Testis (tissue), 3 donors: ENCODE measurements around the gene TNFRSF8. TPM values are rescaled to one million over a fixed set of nuclear protein-coding genes. Genes with fewer than 3 reads are reported as not detected.

ENCODE experiments used
- DNase-seq: peaks from one replicate; pipeline ENCODE4 v3.0.0-alpha.2; 2019
- H3K27ac ChIP-seq, 2 donors: fragments of 200-600 bp; sonication (generic); one replicate each; pipeline ENCODE4 v1.5.1; 2019
- H3K27me3 ChIP-seq: fragments of 200-600 bp; sonication (generic); one replicate; pipeline ENCODE4 v1.5.1; 2019
- H3K36me3 ChIP-seq: fragments of 200-600 bp; sonication (generic); one replicate; pipeline ENCODE4 v1.5.1; 2017; ENCODE audit warnings: low read depth; ENCODE audit errors: missing control alignments
- H3K4me1 ChIP-seq: fragments of 200-600 bp; sonication (generic); one replicate; pipeline ENCODE4 v1.5.1; 2019
- H3K4me3 ChIP-seq, 2 donors: fragments of 200-600 bp; sonication (generic); one replicate each; pipeline ENCODE4 v1.5.1; 2017 to 2019
- H3K9me3 ChIP-seq: fragments of 200-600 bp; sonication (generic); one replicate; pipeline ENCODE4 v1.5.1; 2017
- CTCF ChIP-seq, 3 experiments: fragments of 450-650 bp in 2 of 3; fragments of 200-600 bp in 1 of 3; sonication (generic) in 1 of 3; IDR thresholded peaks; one replicate each; pipeline ENCODE4 v1.5.1; 2016 to 2019; ENCODE audit warnings: antibody characterized with exemption in 3 of 3, mild to moderate bottlenecking in 2 of 3, moderate library complexity in 1 of 3
- POLR2A ChIP-seq: fragments of 450-650 bp; IDR thresholded peaks from one replicate; pipeline ENCODE4 v1.6.1; 2017; ENCODE audit warnings: antibody characterized with exemption, mild to moderate bottlenecking, moderate library complexity
- WGBS, 2 donors: methylation state at CpG; one replicate each; pipeline ENCODE4 v1.1.5; 2018; 5-methylcytosine and 5-hydroxymethylcytosine counted together
- intact Hi-C: fragments of 100-400 bp; cut with DNase I; formaldehyde crosslinking; loops from one replicate; pipeline ENCODE4 v1.15.1; 2023; ENCODE audit warnings: low total_unique reads
- polyA plus RNA-seq: library from polyadenylated mRNA; stranded (reverse); fragments of 350-450 nt; fragmentation: Illumina TruSeq; extraction: RNeasy Lipid Tissue Mini Kit (QIAGEN cat#74804); gene quantifications from one replicate; pipeline ENCODE4 v1.2.3, GENCODE V29; 2014; ENCODE audit warnings: low read depth, low replicate concordance; ENCODE audit not compliant: insufficient read depth
- total RNA-seq, 2 donors: library from RNA; depleted of rRNA; stranded (reverse); fragments of >200 nt; gene quantifications; one replicate each; pipeline ENCODE4 v1.2.3, GENCODE V29; 2016

The TNFRSF8 gene
- total and polyA plus RNA-seq, 3 donors from 2014 or later: 5.0 to 6.9 (median 5.4) TPM

GRCh38 chr1:12144969-12145368 lies 81.9 kb downstream of the TNFRSF8 start:
- Histone ChIP-seq H3K27me3 (no peaks in the 10 kb centered on the region), H3K9me3 (no peaks in the 10 kb centered on the region), H3K36me3 (no peaks in the 10 kb centered on the region), H3K4me1 (peaks cover 7% of the 10 kb centered on the region), H3K4me3 (no peak overlapping the region), H3K27ac (no peak overlapping the region)
- 93 to 94% methylated on average over 4 of the region's 4 CpGs for WGBS, 2 donors
- no peak for DNase-seq
- intact Hi-C loops: no loop called here
- no peak for TF ChIP-seq CTCF (IDR thresholded peaks at IDR 0.05)
- TF ChIP-seq POLR2A: no peak

GRCh38 chr1:12145616-12146342 lies 82.7 kb downstream of the TNFRSF8 start:
- no peak for DNase-seq
- intact Hi-C loops: no loop called here
- Histone ChIP-seq H3K36me3 (no peaks in the 10 kb centered on the region), H3K9me3 (no peaks in the 10 kb centered on the region), H3K4me3 (no peak overlapping the region), H3K27me3 (no peaks in the 10 kb centered on the region), H3K27ac (no peak overlapping the region), H3K4me1 (peaks cover 7% of the 10 kb centered on the region)
- WGBS, 2 donors: 89 to 91% methylated on average over 10 to 12 of the region's 12 CpGs
- no peak for TF ChIP-seq CTCF (IDR thresholded peaks at IDR 0.05)
- TF ChIP-seq POLR2A: no peak

GRCh38 chr1:12146343-12147112 lies 83.4 kb downstream of the TNFRSF8 start:
- Histone ChIP-seq H3K4me3 (no peak overlapping the region), H3K9me3 (no peaks in the 10 kb centered on the region), H3K36me3 (no peaks in the 10 kb centered on the region), H3K27ac (peak overlapping the region in 1 of 2 donors; percentile 19), H3K4me1 (peaks cover 7% of the 10 kb centered on the region), H3K27me3 (no peaks in the 10 kb centered on the region)
- WGBS, 2 donors: 87 to 91% methylated on average over 16 to 20 of the region's 20 CpGs
- intact Hi-C loops: no loop called here
- no peak for DNase-seq
- TF ChIP-seq CTCF (IDR thresholded peaks at IDR 0.05): no peak
- no peak for TF ChIP-seq POLR2A

- intact Hi-C loops: no loop called here
- DNase-seq: no peak
- no peaks in the 10 kb centered on the region for H3K27me3 ChIP-seq
- H3K36me3 ChIP-seq: no peaks in the 10 kb centered on the region
- peaks cover 7% of the 10 kb centered on the region for H3K4me1 ChIP-seq
- 69 to 89% methylated on average over 8 of the region's 8 CpGs for WGBS, 2 donors
- H3K27ac ChIP-seq: peak overlapping the region in 1 of 2 donors; percentile 37
- H3K4me3 ChIP-seq: no peak overlapping the region
- TF ChIP-seq CTCF (IDR thresholded peaks at IDR 0.05): no peak
- TF ChIP-seq POLR2A: no peak
- H3K9me3 ChIP-seq: no peaks in the 10 kb centered on the region
Observed at GRCh38 chr1:12147201-12147701, 84.1 kb downstream of the TNFRSF8 start.
